Stimulated activated CD8-positive, alpha-beta memory T cell treated with anti-CD3 and anti-CD28 coated beads, Interleukin-2, amount 100 ng/mL, for 1 hour (primary cell): ENCODE data around the gene MARCHF3.
"Not testable (repeated sequence)": the region's sequence is repeated elsewhere in the genome, so short reads cannot be mapped to it uniquely, and the experiment has no call there.

Experiments used
- DNase-seq, 2 donors: peaks; one replicate each; pipeline ENCODE4 v3.0.0-alpha.2; 2020; ENCODE audit warnings: low read depth in 2 of 2

Gene MARCHF3

DNA sequence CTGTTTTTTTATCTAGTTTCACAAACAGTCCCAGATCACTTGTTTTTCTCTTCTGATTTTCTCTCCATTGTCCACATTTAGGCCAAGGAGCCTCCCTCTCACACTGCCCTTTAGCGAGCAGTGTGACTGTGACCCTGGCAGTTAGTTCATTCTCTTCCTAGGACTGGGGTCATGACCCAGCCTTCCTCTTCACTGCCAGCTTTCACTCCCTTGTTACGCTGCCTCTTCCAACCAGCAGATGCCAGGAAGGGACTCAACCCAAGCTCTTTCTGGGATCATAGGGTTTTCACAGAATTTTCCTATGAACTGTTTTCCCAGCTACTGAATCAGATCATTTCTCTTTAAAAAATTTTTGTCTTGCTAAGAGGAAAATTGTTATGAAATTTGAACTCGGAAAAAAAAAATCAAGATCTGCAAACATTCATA lies 182.5 kb downstream of the MARCHF3 start:
- DNase-seq, result no peak

- DNase-seq, result no peak
Measured at GRCh38 chr5:126847456-126847820, 182.9 kb downstream of the MARCHF3 start.

- no peak for DNase-seq
Measured at GRCh38 chr5:126846744-126847455, 183.5 kb downstream of the MARCHF3 start.

DNA sequence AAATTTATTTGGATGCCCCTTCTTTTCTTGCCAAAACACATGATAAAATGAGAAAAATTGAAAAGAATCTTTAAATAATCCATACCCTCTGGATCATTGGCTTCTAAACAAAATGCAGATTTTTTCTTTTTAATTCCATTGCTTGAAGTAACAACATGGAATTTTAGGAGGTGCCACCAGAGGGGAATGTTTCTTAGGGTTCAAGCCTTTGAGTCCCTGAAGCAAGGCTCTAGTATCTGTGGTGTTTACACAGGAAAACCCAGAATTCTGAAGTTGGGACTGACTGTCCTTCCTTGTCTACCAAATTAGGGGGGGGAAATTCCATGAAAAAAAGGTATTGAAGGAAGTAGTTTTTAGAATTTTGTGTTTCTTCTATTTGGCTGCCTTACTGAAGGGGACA lies 184.0 kb downstream of the MARCHF3 start:
- DNase-seq, result no peak

- peak in 1 of 2 donors; percentile 44 for DNase-seq
Measured at GRCh38 chr5:126845470-126846070, 184.8 kb downstream of the MARCHF3 start.

GRCh38 chr5:126843375-126843774 lies 187.0 kb downstream of the MARCHF3 start:
- DNase-seq, result not testable (repeated sequence)

DNA sequence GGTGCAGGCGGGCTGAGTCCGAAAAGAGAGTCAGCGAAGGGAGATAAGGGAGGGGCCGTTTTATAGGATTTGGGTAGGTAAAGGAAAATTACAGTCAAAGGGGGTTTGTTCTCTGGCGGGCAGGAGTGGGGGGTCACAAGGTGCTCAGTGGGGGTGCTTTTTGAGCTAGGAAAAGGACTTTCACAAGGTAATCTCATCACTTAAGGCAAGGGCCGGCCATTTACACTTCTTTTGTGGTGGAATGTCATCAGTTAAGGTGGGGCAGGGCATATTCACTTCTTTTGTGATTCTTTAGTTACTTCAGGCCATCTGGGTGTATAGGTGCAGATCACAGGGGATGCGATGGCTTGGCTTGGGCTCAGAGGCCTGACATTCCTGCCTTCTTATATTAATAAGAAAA lies 191.0 kb downstream of the MARCHF3 start:
- DNase-seq, result not testable (repeated sequence)

DNA sequence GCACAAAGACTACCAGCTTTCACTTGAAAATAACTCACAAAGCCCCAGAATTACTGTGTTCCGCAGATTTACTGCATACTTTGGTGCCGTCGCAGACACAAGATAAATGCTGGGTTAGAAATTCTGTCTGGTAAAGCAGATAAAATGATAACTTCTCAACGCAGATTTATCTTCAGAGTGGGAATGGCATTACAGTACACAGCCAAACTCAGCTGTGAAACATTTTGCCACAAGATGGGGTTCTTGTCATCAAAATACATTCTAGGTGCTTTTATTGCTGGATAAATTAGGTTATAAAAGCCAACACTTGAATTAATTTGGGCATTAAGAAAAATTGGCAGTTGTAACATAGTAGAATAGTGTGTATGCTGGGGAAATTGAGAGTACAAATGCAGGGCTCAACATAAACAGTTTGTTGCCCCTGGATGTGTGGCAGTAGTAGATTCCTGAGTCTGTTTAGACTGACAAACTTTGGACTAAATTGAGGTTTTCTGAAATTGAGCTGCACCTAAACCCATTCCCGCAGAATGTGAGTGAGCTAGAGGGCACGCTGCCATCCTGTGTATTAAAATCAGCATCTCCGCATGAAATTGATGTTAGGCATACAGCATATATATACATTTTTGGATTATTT lies 192.3 kb downstream of the MARCHF3 start:
- DNase-seq, result no peak

GRCh38 chr5:126837242-126837641 lies 193.1 kb downstream of the MARCHF3 start:
- no peak for DNase-seq

- DNase-seq, result no peak
Measured at GRCh38 chr5:126836778-126837177, 193.6 kb downstream of the MARCHF3 start.

- DNase-seq, result no peak
Measured at GRCh38 chr5:126831156-126831555, 199.2 kb downstream of the MARCHF3 start.

GRCh38 chr5:126830061-126830460 lies 200.3 kb downstream of the MARCHF3 start:
- DNase-seq, result no peak

GRCh38 chr5:126829098-126829497 lies 201.3 kb downstream of the MARCHF3 start:
- DNase-seq, result no peak

GRCh38 chr5:126826619-126827215 lies 203.6 kb downstream of the MARCHF3 start:
- no peak for DNase-seq

DNA sequence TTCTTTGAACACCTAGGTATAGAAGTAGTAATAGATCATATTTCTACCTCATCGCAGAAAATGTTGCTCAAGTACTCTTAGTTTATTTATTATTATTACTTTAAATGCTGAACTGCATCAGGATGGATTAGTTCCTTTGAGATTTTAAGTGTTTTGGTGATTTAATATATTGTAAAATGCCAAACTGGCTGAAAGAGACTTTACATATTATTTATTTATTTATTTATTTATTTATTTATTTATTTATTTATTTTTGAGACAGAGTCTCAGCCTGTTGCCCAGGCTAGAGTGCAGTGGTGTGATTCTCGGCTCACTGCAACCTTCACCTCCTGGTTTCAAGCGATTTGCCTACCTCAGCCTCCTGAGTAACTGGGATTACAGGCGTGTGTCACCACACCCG lies 211.1 kb downstream of the MARCHF3 start:
- DNase-seq, result no peak

DNA sequence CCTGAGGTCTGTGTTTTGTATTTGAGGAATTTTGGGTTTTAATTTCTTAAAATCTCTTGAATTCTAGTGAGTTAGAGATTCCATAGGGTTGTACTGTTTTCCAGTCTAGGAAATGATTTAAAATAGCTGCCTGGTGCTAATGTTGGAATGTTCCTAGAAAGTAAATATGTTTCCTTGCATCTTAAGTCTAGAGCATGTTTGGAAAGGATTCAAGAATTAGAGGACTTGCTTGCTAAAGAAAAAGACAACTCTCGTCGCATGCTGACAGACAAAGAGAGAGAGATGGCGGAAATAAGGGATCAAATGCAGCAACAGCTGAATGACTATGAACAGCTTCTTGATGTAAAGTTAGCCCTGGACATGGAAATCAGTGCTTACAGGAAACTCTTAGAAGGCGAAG lies 211.6 kb downstream of the MARCHF3 start:
- DNase-seq, result no peak
